Endothelial cell of umbilical vein (primary cell): ENCODE measurements around the gene SARS1.

Source experiments
- EZH2 ChIP-seq: IDR thresholded peaks from 2 replicates; pipeline ENCODE4 v1.6.1; 2012; ENCODE audit warnings: borderline replicate concordance, low read depth, mild to moderate bottlenecking, moderate library complexity, low read length, inconsistent platforms; ENCODE audit not compliant: severe bottlenecking
- MAX ChIP-seq: IDR thresholded peaks from 2 replicates; pipeline ENCODE4 v1.6.1; 2011; ENCODE audit not compliant: insufficient read depth, insufficient read length
- POLR2A ChIP-seq: IDR thresholded peaks from 2 replicates; pipeline ENCODE4 v1.6.1; 2012; ENCODE audit warnings: low read depth, mild to moderate bottlenecking, control low read depth, low read length
- POLR2AphosphoS5 ChIP-seq: IDR thresholded peaks from 2 replicates; pipeline ENCODE4 v1.6.1; 2012; ENCODE audit warnings: low read depth, mild to moderate bottlenecking, control low read depth, low read length, moderate library complexity; ENCODE audit not compliant: insufficient read depth
- TF ChIP-seq, protein P1 (sequence below), 2 donors: IDR thresholded peaks; 1 replicate in 1 of 2; 2 replicates in 1 of 2; pipeline ENCODE4 v1.5.1; 2011; ENCODE audit warnings: low read length in 2 of 2, mild to moderate bottlenecking in 2 of 2, moderate library complexity in 2 of 2, control low read depth in 1 of 2, inconsistent platforms in 1 of 2, low read depth in 1 of 2; ENCODE audit not compliant: insufficient read depth in 1 of 2; ENCODE audit errors: extremely low read depth in 1 of 2

DNA sequence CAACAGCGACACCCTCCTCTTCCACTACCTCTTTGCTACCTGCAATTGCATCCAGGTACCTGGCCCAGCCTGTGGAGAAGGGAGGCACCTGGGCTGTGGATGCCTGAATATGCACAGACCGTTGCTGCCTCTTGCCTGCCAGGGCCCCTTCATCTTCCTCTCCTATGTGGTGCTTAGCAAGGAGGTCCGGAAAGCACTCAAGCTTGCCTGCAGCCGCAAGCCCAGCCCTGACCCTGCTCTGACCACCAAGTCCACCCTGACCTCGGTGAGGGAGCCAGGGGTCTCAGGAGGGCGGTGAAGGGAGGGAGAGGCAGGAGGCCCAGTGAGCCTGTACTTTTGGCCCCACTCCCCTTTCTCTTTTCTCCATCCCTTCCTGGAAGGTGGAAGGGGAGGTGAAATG, 57.7 kb downstream of the SARS1 start:
- TF ChIP-seq MAX (no peak), POLR2A (no peak), POLR2AphosphoS5 (no peak), EZH2 (no peak)
- TF ChIP-seq, protein P1, sequence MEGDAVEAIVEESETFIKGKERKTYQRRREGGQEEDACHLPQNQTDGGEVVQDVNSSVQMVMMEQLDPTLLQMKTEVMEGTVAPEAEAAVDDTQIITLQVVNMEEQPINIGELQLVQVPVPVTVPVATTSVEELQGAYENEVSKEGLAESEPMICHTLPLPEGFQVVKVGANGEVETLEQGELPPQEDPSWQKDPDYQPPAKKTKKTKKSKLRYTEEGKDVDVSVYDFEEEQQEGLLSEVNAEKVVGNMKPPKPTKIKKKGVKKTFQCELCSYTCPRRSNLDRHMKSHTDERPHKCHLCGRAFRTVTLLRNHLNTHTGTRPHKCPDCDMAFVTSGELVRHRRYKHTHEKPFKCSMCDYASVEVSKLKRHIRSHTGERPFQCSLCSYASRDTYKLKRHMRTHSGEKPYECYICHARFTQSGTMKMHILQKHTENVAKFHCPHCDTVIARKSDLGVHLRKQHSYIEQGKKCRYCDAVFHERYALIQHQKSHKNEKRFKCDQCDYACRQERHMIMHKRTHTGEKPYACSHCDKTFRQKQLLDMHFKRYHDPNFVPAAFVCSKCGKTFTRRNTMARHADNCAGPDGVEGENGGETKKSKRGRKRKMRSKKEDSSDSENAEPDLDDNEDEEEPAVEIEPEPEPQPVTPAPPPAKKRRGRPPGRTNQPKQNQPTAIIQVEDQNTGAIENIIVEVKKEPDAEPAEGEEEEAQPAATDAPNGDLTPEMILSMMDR (IDR thresholded peaks at IDR 0.05; ENCODE audit: extremely low read depth in 1 of 2, insufficient read depth in 1 of 2, low read depth in 1 of 2, low read length in 2 of 2): no peak
